ENCODE data around the gene MAB21L3.

DNA sequence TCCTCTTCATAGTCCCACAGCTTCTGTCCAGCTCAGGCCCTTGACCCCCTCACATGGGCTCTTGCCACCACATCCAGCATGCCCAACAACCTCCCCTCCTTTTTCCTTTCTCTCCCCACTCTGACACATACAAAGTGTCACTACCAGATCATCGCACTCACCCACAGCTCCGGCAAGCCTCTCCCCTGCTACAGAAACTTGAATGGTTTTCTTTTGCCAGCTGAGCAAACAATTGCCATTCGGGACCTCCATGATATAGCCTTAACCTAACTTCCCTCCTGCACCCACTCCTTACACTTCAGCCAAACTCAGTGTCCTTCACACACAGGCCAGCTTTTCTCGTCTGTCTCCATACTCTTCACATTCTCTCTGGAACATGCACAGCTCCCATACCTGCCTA lies 43.3 kb downstream of the MAB21L3 start:
- TF ChIP-seq POLR2AphosphoS5 (IDR thresholded peaks at IDR 0.05), result no peak
- TF ChIP-seq, protein P1, sequence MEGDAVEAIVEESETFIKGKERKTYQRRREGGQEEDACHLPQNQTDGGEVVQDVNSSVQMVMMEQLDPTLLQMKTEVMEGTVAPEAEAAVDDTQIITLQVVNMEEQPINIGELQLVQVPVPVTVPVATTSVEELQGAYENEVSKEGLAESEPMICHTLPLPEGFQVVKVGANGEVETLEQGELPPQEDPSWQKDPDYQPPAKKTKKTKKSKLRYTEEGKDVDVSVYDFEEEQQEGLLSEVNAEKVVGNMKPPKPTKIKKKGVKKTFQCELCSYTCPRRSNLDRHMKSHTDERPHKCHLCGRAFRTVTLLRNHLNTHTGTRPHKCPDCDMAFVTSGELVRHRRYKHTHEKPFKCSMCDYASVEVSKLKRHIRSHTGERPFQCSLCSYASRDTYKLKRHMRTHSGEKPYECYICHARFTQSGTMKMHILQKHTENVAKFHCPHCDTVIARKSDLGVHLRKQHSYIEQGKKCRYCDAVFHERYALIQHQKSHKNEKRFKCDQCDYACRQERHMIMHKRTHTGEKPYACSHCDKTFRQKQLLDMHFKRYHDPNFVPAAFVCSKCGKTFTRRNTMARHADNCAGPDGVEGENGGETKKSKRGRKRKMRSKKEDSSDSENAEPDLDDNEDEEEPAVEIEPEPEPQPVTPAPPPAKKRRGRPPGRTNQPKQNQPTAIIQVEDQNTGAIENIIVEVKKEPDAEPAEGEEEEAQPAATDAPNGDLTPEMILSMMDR (IDR thresholded peaks at IDR 0.05), result no peak
- no peak for TF ChIP-seq POLR2A (IDR thresholded peaks at IDR 0.05)
- no peak for TF ChIP-seq EP300 (IDR thresholded peaks at IDR 0.05)
